Loucy (cell line): Measurements from ENCODE around the gene SORCS2.

ENCODE experiments used
- H2AFZ ChIP-seq: fragments of 200-600 bp; sonication (generic); 2 replicates; pipeline ENCODE4 v1.6.0; 2016; ENCODE audit warnings: antibody characterized with exemption, mild to moderate bottlenecking, low read length, moderate library complexity
- H3F3A ChIP-seq: fragments of 200-600 bp; 2 replicates; pipeline ENCODE4 v1.6.0; 2016; ENCODE audit warnings: antibody characterized with exemption, low read depth, mild to moderate bottlenecking
- H3K27me3 ChIP-seq: fragments of 200-600 bp; sonication (generic); 2 replicates; pipeline ENCODE4 v1.6.1; 2014; ENCODE audit warnings: low read length, mild to moderate bottlenecking; ENCODE audit not compliant: insufficient read depth, poor library complexity, severe bottlenecking
- H3K36me3 ChIP-seq: fragments of 200-600 bp; sonication (generic); 2 replicates; pipeline ENCODE4 v1.6.1; 2016; ENCODE audit warnings: low read length; ENCODE audit not compliant: insufficient read depth
- H3K4me1 ChIP-seq: fragments of 200-600 bp; sonication (generic); 2 replicates; pipeline ENCODE4 v1.5.1; 2014; ENCODE audit warnings: low read length, mild to moderate bottlenecking; ENCODE audit not compliant: insufficient read depth, poor library complexity, severe bottlenecking
- H3K4me2 ChIP-seq: fragments of 200-600 bp; sonication (generic); 2 replicates; pipeline ENCODE4 v1.6.0; 2014; ENCODE audit warnings: antibody characterized with exemption, low read length, low read depth, mild to moderate bottlenecking; ENCODE audit not compliant: poor library complexity, severe bottlenecking
- H3K4me3 ChIP-seq: fragments of 200-600 bp; sonication (generic); 2 replicates; pipeline ENCODE4 v1.5.1; 2014; ENCODE audit warnings: low read length, mild to moderate bottlenecking, mixed read lengths; ENCODE audit not compliant: poor library complexity, severe bottlenecking
- H3K79me2 ChIP-seq: fragments of 200-600 bp; sonication (generic); 2 replicates; pipeline ENCODE4 v1.6.1; 2014; ENCODE audit warnings: low read length; ENCODE audit not compliant: insufficient read depth
- H3K9ac ChIP-seq: fragments of 200-600 bp; sonication (generic); 2 replicates; pipeline ENCODE4 v1.6.0; 2014; ENCODE audit warnings: mild to moderate bottlenecking, low read depth, low read length, moderate library complexity; ENCODE audit not compliant: poor library complexity, severe bottlenecking
- H3K9me2 ChIP-seq: fragments of 200-600 bp; sonication (generic); replicated peaks from 2 replicates; pipeline ENCODE4 v1.6.1; 2016; ENCODE audit warnings: low read depth, low read length, mixed read lengths
- H3K9me3 ChIP-seq: fragments of 200-600 bp; sonication (generic); 2 replicates; pipeline ENCODE4 v1.6.1; 2014; ENCODE audit warnings: mild to moderate bottlenecking, antibody characterized with exemption, low read length, low read depth; ENCODE audit not compliant: insufficient read depth
- H4K20me1 ChIP-seq: fragments of 200-600 bp; sonication (generic); 2 replicates; pipeline ENCODE4 v1.6.0; 2014; ENCODE audit warnings: antibody characterized with exemption, low read length, mild to moderate bottlenecking; ENCODE audit not compliant: insufficient read depth, poor library complexity, severe bottlenecking
- EZH2phosphoT487 ChIP-seq: fragments of 200-600 bp; IDR thresholded peaks from 2 replicates; pipeline ENCODE4 v1.6.1; 2018; ENCODE audit warnings: antibody characterized with exemption, mild to moderate bottlenecking, moderate library complexity, borderline replicate concordance
- TF ChIP-seq, protein P1 (sequence below): fragments of 200-600 bp; sonication (generic); conservative IDR thresholded peaks from 2 replicates; pipeline ENCODE4 v1.5.1; 2014; ENCODE audit warnings: mild to moderate bottlenecking, antibody characterized with exemption, low read length

SORCS2 gene

DNA sequence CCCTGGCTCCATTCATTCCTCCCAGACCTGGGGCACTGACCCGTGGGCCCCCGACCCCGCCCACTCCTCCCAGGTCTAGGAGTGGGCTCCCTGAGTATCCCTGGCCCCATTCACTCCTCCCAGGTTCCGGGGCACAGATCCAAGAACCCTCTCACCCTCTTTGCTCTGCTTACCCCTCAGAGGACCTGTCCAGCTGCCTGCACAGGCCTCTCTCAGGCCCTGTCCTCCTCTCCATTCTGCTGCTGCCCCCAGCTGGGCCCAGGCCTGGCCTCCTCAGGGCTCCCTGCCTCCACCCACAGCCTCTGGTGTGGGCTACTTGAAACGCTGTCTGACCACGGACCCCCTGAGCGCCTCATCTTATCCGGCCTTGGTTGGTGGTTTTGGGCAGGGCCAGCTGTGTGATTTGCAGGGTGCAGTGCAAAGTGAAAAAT, 460.1 kb downstream of the SORCS2 start:
- Histone ChIP-seq H3K79me2 (no peaks in the 10 kb centered on the region), H3K9me2 (no peaks in the 10 kb centered on the region), H3K4me1 (no peaks in the 10 kb centered on the region), H3K36me3 (no peaks in the 10 kb centered on the region), H3K9me3 (peaks cover 5% of the 10 kb centered on the region; the same call in 1 of the 2 replicates), H2AFZ (no peak overlapping the region), H3K4me3 (no peak overlapping the region), H3K27me3 (no peaks in the 10 kb centered on the region), H3F3A (no peaks in the 10 kb centered on the region), H3K4me2 (no peak overlapping the region), H4K20me1 (no peaks in the 10 kb centered on the region), H3K9ac (no peak overlapping the region)
- TF ChIP-seq, protein P1, sequence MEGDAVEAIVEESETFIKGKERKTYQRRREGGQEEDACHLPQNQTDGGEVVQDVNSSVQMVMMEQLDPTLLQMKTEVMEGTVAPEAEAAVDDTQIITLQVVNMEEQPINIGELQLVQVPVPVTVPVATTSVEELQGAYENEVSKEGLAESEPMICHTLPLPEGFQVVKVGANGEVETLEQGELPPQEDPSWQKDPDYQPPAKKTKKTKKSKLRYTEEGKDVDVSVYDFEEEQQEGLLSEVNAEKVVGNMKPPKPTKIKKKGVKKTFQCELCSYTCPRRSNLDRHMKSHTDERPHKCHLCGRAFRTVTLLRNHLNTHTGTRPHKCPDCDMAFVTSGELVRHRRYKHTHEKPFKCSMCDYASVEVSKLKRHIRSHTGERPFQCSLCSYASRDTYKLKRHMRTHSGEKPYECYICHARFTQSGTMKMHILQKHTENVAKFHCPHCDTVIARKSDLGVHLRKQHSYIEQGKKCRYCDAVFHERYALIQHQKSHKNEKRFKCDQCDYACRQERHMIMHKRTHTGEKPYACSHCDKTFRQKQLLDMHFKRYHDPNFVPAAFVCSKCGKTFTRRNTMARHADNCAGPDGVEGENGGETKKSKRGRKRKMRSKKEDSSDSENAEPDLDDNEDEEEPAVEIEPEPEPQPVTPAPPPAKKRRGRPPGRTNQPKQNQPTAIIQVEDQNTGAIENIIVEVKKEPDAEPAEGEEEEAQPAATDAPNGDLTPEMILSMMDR: no peak
- TF ChIP-seq EZH2phosphoT487: no peak

GRCh38 chr4:7652906-7653305, 460.6 kb downstream of the SORCS2 start:
- no peak for TF ChIP-seq EZH2phosphoT487
- TF ChIP-seq, protein P1: no peak
- Histone ChIP-seq H3K4me1 (no peaks in the 10 kb centered on the region), H3K9me2 (no peaks in the 10 kb centered on the region), H2AFZ (no peak overlapping the region), H4K20me1 (no peaks in the 10 kb centered on the region), H3K9me3 (peaks cover 5% of the 10 kb centered on the region; the same call in 1 of the 2 replicates), H3K9ac (no peak overlapping the region), H3K36me3 (no peaks in the 10 kb centered on the region), H3K27me3 (no peaks in the 10 kb centered on the region), H3F3A (no peaks in the 10 kb centered on the region), H3K79me2 (no peaks in the 10 kb centered on the region), H3K4me2 (no peak overlapping the region), H3K4me3 (no peak overlapping the region)

- Histone ChIP-seq H3K79me2 (no peaks in the 10 kb centered on the region), H3K9me3 (peaks cover 5% of the 10 kb centered on the region; the same call in 1 of the 2 replicates), H3K4me3 (no peak overlapping the region), H3K27me3 (no peaks in the 10 kb centered on the region), H3K9me2 (no peaks in the 10 kb centered on the region), H3K4me1 (no peaks in the 10 kb centered on the region), H3K9ac (no peak overlapping the region), H4K20me1 (no peaks in the 10 kb centered on the region), H3F3A (no peaks in the 10 kb centered on the region), H3K4me2 (no peak overlapping the region), H2AFZ (no peak overlapping the region), H3K36me3 (no peaks in the 10 kb centered on the region)
- no peak for TF ChIP-seq EZH2phosphoT487
- TF ChIP-seq, protein P1: no peak
These were observed 461.4 kb downstream of the SORCS2 start for GRCh38 chr4:7653510-7654369.
